GM12892 (cell line): ENCODE results near the gene OR1D5.

ENCODE experiments used
- POLR2A ChIP-seq: IDR thresholded peaks from 2 replicates; pipeline ENCODE4 v1.6.1; 2011; ENCODE audit warnings: low read depth, low read length, control low read depth
- POLR2AphosphoS5 ChIP-seq: IDR thresholded peaks from 2 replicates; pipeline ENCODE4 v1.6.1; 2011; ENCODE audit warnings: low read depth, low read length, control low read depth
- TAF1 ChIP-seq: IDR thresholded peaks from 2 replicates; pipeline ENCODE4 v1.6.1; 2011; ENCODE audit warnings: low read depth, mild to moderate bottlenecking, control low read depth, low read length, borderline replicate concordance

- TF ChIP-seq POLR2AphosphoS5 (no peak), TAF1 (no peak), POLR2A (no peak)
Observed at GRCh38 chr17:3104322-3104721, 40.9 kb upstream of the OR1D5 start, which contains the start of gene OR1D2.
